Vagina (tissue), 2 donors: ENCODE data around the gene STRC. TPM values are rescaled to one million over a fixed set of nuclear protein-coding genes. Genes with fewer than 3 reads are reported as not detected.
"Not testable (repeated sequence)": the region's sequence is repeated elsewhere in the genome, so short reads cannot be mapped to it uniquely, and the experiment has no call there.

Experiments used
- DNase-seq, 2 donors: peaks; one replicate each; pipeline ENCODE4 v3.0.0-alpha.2; 2017; ENCODE audit errors: extremely low spot score in 2 of 2
- H3K27ac ChIP-seq: fragments of 200-600 bp; sonication (generic); one replicate; pipeline ENCODE4 v1.5.1; 2019
- H3K27me3 ChIP-seq: fragments of 200-600 bp; sonication (generic); one replicate; pipeline ENCODE4 v1.5.1; 2019
- H3K36me3 ChIP-seq, 2 donors: fragments of 200-600 bp; sonication (generic); one replicate each; pipeline ENCODE4 v1.5.1; 2017 to 2019
- H3K4me1 ChIP-seq: fragments of 200-600 bp; sonication (generic); one replicate; pipeline ENCODE4 v1.5.1; 2019
- H3K4me3 ChIP-seq, 2 donors: fragments of 200-600 bp; sonication (generic); 1 replicate in 1 of 2; 2 replicates in 1 of 2; pipeline ENCODE4 v1.5.1; 2016 to 2019
- H3K9me3 ChIP-seq: fragments of 200-600 bp; sonication (generic); one replicate; pipeline ENCODE4 v1.5.1; 2019
- POLR2A ChIP-seq, 2 donors: fragments of 450-650 bp; IDR thresholded peaks; one replicate each; pipeline ENCODE4 v1.6.1; 2017; ENCODE audit warnings: antibody characterized with exemption in 2 of 2, mild to moderate bottlenecking in 2 of 2, moderate library complexity in 2 of 2
- POLR2AphosphoS5 ChIP-seq, 2 donors: sonication (generic); formaldehyde crosslinking; IDR thresholded peaks; one replicate each; pipeline ENCODE4 v1.9.0; 2017; ENCODE audit warnings: antibody characterized with exemption in 2 of 2, mild to moderate bottlenecking in 2 of 2, low read depth in 1 of 2; ENCODE audit not compliant: insufficient read depth in 1 of 2
- intact Hi-C: fragments of 100-400 bp; cut with DNase I; formaldehyde crosslinking; loops from one replicate; pipeline ENCODE4 v1.15.1; 2023
- total RNA-seq: library from RNA; depleted of rRNA; stranded (reverse); fragments of >200 nt; gene quantifications from one replicate; pipeline ENCODE4 v1.2.3, GENCODE V29; 2016
- TF ChIP-seq, protein P1 (sequence below), 3 experiments: fragments of 450-650 bp in 2 of 3; fragments of 200-600 bp in 1 of 3; sonication (generic) in 1 of 3; IDR thresholded peaks; one replicate each; pipeline ENCODE4 v1.5.1; 2017 to 2019; ENCODE audit warnings: antibody characterized with exemption in 3 of 3, mild to moderate bottlenecking in 2 of 3, moderate library complexity in 2 of 3

STRC gene
- total RNA-seq, 1 donor from 2014 or later = 0.74 TPM

DNA sequence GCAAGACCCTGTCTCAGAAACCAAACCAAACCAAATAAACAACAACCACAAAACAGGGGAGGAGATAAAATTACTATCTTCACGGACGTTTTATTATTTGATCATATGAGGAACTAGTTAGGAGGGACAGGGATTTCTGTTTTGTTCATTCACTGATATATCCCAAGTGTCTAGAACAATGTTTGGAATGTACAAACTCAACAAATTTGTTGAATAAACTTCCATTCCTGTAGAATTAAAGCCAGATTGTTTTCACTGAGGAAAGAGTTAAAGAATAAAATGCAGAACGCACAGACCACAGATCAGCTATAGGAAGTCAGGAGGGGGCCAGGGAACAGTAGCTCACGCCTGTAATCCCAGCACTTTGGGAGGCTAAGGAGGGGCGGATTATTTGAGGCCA, 6.5 kb upstream of the STRC start:
- Histone ChIP-seq H3K9me3 (no peaks in the 10 kb centered on the region), H3K4me1 (no peaks in the 10 kb centered on the region), H3K36me3 (no peaks in the 10 kb centered on the region), H3K4me3 (no peak overlapping the region), H3K27ac (no peak overlapping the region), H3K27me3 (no peaks in the 10 kb centered on the region)
- DNase-seq = no peak
- intact Hi-C loops = no loop called here
- TF ChIP-seq, protein P1, sequence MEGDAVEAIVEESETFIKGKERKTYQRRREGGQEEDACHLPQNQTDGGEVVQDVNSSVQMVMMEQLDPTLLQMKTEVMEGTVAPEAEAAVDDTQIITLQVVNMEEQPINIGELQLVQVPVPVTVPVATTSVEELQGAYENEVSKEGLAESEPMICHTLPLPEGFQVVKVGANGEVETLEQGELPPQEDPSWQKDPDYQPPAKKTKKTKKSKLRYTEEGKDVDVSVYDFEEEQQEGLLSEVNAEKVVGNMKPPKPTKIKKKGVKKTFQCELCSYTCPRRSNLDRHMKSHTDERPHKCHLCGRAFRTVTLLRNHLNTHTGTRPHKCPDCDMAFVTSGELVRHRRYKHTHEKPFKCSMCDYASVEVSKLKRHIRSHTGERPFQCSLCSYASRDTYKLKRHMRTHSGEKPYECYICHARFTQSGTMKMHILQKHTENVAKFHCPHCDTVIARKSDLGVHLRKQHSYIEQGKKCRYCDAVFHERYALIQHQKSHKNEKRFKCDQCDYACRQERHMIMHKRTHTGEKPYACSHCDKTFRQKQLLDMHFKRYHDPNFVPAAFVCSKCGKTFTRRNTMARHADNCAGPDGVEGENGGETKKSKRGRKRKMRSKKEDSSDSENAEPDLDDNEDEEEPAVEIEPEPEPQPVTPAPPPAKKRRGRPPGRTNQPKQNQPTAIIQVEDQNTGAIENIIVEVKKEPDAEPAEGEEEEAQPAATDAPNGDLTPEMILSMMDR (IDR thresholded peaks at IDR 0.05) = no peak
- TF ChIP-seq POLR2AphosphoS5 (IDR thresholded peaks at IDR 0.05; ENCODE audit: insufficient read depth in 1 of 2, low read depth in 1 of 2) = no peak
- TF ChIP-seq POLR2A (IDR thresholded peaks at IDR 0.05) = no peak

DNA sequence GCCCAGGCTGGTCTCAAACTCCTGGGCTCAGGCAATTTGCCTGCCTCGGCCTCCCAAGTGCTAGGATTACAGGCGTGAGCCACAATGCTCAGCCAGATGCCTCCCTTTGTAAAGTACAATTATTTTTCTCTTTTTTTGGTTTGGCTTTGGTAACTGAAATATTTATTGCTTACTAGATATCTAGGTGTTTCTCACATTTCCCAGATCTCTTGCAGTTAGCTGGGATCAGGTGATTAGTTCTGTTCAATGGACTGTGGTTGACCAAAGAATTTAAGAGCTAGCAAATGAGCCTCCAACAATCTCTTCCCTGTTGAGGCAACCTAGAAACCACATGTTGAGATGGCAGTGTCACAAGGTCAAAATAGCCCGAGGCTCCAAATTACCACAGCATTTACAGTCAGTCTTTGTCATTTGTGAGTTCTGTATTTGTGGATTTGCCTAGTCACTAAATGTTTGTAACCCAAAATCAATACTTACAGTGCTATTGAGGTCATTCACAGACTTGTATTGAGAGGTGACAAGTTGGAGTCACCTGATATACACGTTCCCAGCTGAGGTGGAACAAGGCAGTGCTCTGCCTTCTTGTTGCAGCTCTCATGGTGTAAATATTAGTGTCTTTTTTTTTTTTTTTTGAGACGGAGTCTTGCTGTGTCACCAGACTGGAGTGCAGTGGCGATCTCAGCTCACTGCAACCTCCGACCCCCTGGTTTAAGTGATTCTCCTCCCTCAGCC, 3.6 kb upstream of the STRC start:
- intact Hi-C loops, H3K4me3 ChIP-seq, H3K27ac ChIP-seq, H3K4me1 ChIP-seq, DNase-seq, H3K9me3 ChIP-seq, H3K27me3 ChIP-seq, H3K36me3 ChIP-seq: not testable (repeated sequence)

DNA sequence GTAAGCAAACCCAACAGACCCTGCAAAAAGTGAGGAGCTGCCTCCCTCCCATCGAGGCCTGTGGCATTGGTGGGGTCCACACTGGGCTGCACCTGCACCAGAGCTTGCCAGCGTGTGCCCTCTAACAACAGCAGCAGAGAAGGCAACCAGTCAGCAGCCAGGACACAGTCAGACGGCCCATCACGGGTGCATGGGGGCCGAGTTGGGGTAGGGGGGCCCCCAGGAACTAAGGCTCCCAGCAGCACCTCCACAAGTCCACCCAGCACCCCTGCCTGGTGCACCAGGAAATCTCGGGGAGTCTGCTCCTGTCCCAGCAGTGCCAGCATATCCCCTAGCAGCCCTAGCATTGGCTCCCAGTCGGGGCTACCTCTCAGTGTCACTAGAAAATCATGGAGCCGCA, 850 bp downstream of the STRC start:
- H3K4me3 ChIP-seq, H3K27me3 ChIP-seq, H3K4me1 ChIP-seq, DNase-seq, H3K36me3 ChIP-seq, intact Hi-C loops, H3K9me3 ChIP-seq, H3K27ac ChIP-seq: not testable (repeated sequence)

DNA sequence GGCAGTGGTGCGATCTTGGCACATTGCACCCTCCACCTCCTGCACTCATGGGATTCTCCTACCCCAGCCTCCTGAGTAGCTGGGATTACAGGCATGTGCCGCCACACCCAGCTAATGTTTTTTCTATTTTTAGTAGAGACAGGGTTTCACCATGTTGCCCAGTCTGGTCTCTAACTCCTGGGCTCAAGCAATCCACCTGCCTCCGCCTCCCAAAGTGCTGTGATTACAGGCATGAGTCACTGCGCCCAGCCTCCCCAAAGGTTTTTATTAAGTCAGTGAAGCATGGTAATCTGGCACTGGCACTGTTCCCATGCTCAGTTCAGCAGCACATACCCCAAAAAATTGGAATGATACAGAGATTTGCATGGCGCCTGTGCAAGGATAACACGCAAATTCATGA, 16.4 kb downstream of the STRC start:
- H3K9me3 ChIP-seq, DNase-seq, H3K36me3 ChIP-seq, H3K27me3 ChIP-seq, H3K4me1 ChIP-seq, H3K4me3 ChIP-seq, intact Hi-C loops, H3K27ac ChIP-seq: not testable (repeated sequence)

DNA sequence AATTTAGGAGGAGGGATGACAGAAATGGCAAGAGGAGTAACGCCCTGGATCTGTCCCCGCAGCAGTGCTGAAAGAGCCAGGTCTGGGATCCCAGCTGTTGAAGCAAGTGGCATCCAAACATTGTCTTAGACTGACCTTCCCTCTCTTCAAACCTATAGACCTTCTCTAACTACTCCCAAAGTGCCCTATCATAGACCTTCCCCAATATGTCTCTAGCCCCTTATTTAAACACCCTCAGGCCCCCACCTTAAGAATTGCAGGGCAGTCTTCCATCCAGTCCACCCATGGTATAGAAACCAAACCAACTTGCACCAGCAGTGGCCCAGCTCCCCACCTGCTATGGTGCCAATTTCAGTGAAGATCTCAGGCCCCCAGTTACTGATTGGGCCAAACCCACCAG, 18.4 kb downstream of the STRC start:
- H3K9me3 ChIP-seq, intact Hi-C loops, H3K27ac ChIP-seq, DNase-seq, H3K27me3 ChIP-seq, H3K4me1 ChIP-seq, H3K36me3 ChIP-seq, H3K4me3 ChIP-seq: not testable (repeated sequence)

DNA sequence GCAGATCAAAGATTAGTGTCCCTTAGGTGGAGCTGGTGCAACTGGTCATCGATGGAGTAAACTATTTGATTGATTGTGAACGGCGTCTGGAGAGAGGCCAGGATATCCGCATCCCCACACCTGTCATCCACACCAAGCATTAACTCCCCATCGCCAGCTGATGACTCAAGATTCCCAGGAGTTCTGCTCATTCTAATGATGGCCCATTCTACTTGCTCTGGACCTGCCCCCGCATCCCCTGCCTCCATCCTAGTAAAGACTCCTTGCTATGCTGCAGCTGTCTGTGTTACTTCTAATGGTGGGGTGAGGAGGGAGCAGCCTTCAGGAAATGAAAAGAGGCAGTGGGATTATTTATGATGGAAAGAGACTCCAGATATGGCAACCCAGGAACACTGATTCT, 19.5 kb downstream of the STRC start:
- H3K27me3 ChIP-seq, H3K36me3 ChIP-seq, H3K4me3 ChIP-seq, H3K4me1 ChIP-seq, H3K9me3 ChIP-seq, DNase-seq, H3K27ac ChIP-seq, intact Hi-C loops: not testable (repeated sequence)

DNA sequence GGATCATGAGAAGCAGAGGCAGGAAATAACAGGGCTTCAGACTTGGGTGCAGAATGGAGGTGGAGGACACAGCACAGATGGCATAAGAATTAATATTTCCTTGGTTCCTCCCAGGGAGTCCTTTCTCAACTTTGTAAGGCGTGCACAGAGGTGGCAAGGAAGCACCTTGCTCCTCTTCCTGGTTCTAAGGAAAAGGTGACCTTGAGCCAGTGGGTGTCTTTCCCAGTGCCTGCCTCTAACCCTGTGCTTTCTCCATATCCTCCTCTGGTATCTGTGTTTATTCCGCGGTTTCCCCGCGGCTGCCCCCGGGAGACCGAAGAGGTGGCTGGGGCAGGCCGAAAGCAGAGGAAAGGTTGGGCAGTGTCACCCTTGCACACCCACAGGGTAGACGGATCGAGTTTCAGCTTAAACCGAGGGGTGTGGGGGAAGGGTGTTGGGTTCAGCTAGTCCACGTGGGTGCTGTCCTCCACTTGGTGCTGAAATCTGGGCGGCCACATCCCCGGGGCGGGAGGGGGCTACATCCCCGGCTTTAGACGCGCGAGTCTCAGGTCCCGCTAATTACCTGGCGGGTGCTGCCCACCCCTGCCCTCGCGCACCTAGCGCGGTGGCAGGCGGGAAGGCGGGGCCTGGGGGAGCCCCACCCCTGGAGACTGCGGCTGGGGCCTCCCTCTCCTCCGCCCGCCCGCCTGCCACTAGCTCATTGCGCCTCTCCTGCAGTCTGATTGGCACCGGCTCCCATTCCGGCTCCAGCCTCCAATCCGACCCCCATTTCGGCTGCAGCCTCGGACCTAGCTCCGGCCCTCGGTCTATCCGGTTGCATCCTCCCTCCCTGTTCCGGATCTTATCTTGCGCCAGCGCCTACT, 25.0 kb downstream of the STRC start, which contains the start of gene CKMT1B:
TSS of gene CKMT1B (plus strand) at position 700 of the 863 bp plus-strand sequence. CDS start 192 bp downstream, outside the sequence.
- not testable (repeated sequence) for DNase-seq, H3K27me3 ChIP-seq, H3K36me3 ChIP-seq

DNA sequence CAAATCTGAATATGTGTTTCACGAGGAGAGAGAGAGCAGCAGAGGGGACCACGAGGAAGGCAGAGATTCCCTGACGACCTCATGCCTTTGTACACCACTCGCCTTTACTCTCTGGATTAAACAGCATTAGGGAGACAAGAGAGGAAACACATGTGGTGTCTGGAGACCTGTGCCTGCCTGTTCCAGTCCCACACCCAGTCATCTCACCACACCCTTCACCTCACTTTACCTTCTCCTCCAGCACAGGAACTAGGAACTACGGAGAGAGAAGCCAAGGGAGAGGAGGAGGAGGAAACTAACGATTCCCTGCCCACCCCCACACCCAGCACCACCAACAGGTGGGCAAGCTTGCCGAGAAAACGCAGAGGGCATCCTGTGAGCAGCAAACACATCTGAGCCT, 25.8 kb downstream of the STRC start:
- H3K27ac ChIP-seq, H3K27me3 ChIP-seq, DNase-seq, intact Hi-C loops, H3K9me3 ChIP-seq, H3K4me1 ChIP-seq, H3K4me3 ChIP-seq, H3K36me3 ChIP-seq: not testable (repeated sequence)

More for the DNA sequence above, 25.0 kb downstream of the STRC start, which contains the start of gene CKMT1B:
- H3K9me3 ChIP-seq, H3K4me3 ChIP-seq, H3K27ac ChIP-seq, H3K4me1 ChIP-seq, intact Hi-C loops: not testable (repeated sequence)

DNA sequence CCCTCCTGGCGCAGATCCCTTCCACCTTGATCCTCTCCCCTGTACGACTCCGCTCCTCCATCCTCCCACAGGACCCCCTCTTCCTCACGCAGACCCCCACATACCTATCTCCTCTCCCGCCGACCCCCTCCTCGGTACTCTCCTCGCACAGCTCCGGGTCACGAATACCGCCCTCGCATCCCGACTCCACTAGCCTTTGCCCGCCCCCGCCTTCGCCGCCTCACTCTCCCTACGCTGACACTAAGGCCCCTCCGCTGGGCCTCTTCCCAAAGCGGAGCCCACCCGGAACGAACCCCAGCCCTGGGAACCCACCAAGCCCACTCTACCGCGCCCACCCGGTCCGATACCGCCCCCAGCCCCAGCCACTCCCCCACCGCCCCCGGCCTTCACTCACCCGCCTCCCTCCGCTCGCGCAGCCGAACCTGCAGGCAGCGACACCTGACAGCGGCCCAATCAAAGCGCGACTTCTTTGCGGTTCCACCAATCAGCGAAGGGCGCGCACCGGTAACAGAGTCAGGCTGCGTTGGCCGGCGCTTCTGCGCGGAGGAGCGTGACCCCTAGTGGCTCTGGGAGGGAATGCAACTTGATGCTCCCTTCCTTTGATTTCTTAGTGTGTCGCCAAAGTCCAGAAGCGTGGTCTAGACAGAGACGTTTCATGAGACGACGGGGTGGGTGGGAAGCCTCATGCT, 28.7 kb downstream of the STRC start, which contains the start of gene PPIP5K1:
TSS of gene PPIP5K1 (minus strand) at position 431 of the 689 bp plus-strand sequence. CDS start 5,704 bp downstream, outside the sequence.
- H3K27me3 ChIP-seq, H3K4me1 ChIP-seq, H3K9me3 ChIP-seq, H3K27ac ChIP-seq, intact Hi-C loops, DNase-seq, H3K4me3 ChIP-seq, H3K36me3 ChIP-seq: not testable (repeated sequence)

DNA sequence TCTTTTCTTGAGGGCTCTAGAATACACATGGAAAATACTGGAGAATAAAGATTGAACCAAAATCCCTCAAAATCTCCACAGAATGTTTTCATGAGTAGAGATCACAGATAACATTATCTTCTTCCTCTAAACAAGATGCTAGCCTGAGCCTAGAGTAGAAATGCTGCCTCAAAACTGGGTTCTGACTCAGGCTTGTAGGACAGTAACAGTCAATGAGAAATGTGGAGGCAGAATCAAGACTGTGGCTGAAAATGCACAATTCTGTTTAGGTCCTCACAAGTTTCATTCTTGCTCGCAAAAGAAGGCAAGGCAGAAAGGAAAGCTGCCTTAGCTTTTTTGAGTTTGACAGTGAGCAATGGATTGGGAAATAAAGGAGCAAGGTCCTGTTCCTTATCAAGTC, 44.0 kb downstream of the STRC start:
- H3K36me3 ChIP-seq, H3K4me1 ChIP-seq, intact Hi-C loops, H3K27ac ChIP-seq, DNase-seq, H3K9me3 ChIP-seq, H3K27me3 ChIP-seq, H3K4me3 ChIP-seq: not testable (repeated sequence)

DNA sequence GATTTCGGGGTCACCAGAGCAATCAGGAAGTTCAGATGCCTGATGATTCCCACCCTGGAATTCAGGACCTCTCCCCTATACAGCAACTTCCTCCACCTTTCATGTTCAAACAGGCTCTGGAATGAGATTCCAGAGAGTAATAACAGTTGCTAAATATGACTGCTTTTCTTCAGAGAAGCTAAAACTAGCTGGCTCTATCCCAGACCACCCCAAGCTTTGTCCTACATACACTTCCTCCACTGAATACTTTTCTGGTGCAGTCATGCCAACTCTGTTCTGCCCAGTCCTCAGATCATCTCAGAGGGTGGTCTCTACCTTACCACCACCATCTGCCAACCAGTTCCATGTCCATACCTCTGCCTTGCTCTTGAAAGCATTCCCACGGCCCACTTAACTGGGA, 52.0 kb downstream of the STRC start:
- H3K27ac ChIP-seq, H3K4me1 ChIP-seq, H3K36me3 ChIP-seq, H3K9me3 ChIP-seq, DNase-seq, intact Hi-C loops, H3K4me3 ChIP-seq, H3K27me3 ChIP-seq: not testable (repeated sequence)

DNA sequence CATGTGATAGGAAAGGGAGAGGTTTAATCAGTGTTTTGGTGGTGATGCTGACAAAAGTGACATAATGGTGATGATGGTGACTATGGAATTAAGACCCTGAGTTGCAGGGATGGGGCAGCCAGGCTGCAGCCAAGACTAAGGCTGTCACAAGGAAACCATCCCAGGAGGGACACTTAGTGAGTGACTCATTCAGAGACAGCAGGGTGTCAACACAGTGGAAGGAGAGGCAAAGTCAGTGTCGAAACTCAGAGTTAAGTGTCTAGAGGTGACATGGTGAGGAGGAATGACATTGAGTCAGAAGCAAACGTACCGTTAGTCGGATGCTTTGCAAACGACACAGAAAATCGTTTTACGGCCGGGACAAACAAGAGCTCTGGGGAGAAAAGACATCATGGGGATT, 54.8 kb downstream of the STRC start:
- intact Hi-C loops, H3K27me3 ChIP-seq, H3K4me1 ChIP-seq, H3K4me3 ChIP-seq, H3K36me3 ChIP-seq, DNase-seq, H3K27ac ChIP-seq, H3K9me3 ChIP-seq: not testable (repeated sequence)
